Ascending aorta (tissue), 2 donors: Measurements from ENCODE around the gene PCDHA10. TPM values are rescaled to one million over a fixed set of nuclear protein-coding genes. Genes with fewer than 3 reads are reported as not detected.

Source experiments
- DNase-seq, 2 donors: peaks; one replicate each; pipeline ENCODE4 v3.0.0-alpha.2; 2019; ENCODE audit warnings: low spot score in 2 of 2
- H3K27ac ChIP-seq, 2 donors: fragments of 200-600 bp; sonication (generic); one replicate each; pipeline ENCODE4 v1.5.1; 2016 to 2017; ENCODE audit warnings: mild to moderate bottlenecking in 1 of 2
- H3K27me3 ChIP-seq: fragments of 200-600 bp; sonication (generic); one replicate; pipeline ENCODE4 v1.5.1; 2017
- H3K36me3 ChIP-seq, 2 donors: fragments of 200-600 bp; sonication (generic); one replicate each; pipeline ENCODE4 v1.5.1; 2016
- H3K4me1 ChIP-seq, 2 donors: fragments of 200-600 bp; sonication (generic); one replicate each; pipeline ENCODE4 v1.5.1; 2016 to 2017; ENCODE audit warnings: mild to moderate bottlenecking in 1 of 2
- H3K4me3 ChIP-seq, 2 donors: fragments of 200-600 bp; sonication (generic); one replicate each; pipeline ENCODE4 v1.5.1; 2016 to 2017; ENCODE audit warnings: mild to moderate bottlenecking in 1 of 2
- H3K9me3 ChIP-seq, 2 donors: fragments of 200-600 bp; sonication (generic); one replicate each; pipeline ENCODE4 v1.5.1; 2016
- intact Hi-C: fragments of 100-400 bp; cut with DNase I; formaldehyde crosslinking; loops from one replicate; pipeline ENCODE4 v1.15.1; 2023
- total RNA-seq: library from RNA; depleted of rRNA; stranded (reverse); fragments of >200 nt; gene quantifications from one replicate; pipeline ENCODE4 v1.1.0, GENCODE V29; 2016
- TF ChIP-seq, protein P1 (sequence below), 3 experiments: fragments of 200-600 bp in 2 of 3; fragments of 450-650 bp in 1 of 3; sonication (generic) in 2 of 3; IDR thresholded peaks; one replicate each; pipeline ENCODE4 v1.5.1; 2016 to 2019; ENCODE audit warnings: antibody characterized with exemption in 3 of 3, mild to moderate bottlenecking in 1 of 3, moderate library complexity in 1 of 3

PCDHA10 gene
- total RNA-seq, 1 donor from 2014 or later = 2.0 TPM

DNA sequence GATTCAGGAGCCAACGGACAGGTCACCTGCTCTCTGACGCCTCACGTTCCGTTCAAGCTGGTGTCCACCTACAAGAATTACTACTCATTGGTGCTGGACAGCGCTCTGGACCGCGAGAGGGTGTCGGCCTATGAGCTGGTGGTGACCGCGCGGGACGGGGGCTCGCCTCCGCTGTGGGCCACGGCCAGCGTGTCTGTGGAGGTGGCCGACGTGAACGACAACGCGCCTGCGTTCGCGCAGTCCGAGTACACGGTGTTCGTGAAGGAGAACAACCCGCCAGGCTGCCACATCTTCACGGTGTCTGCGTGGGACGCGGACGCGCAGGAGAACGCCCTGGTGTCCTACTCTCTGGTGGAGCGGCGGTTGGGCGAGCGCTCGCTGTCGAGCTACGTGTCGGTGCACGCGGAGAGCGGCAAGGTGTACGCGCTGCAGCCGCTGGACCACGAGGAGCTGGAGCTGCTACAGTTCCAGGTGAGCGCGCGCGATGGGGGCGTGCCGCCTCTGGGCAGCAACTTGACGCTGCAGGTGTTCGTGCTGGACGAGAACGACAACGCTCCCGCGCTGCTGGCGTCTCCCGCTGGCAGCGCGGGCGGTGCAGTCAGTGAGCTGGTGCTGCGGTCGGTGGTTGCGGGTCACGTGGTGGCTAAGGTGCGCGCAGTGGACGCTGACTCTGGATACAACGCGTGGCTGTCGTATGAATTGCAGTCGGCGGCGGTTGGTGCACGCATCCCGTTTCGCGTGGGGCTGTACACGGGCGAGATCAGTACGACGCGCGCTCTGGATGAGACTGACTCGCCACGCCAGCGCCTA, 1.7 kb downstream of the PCDHA10 start:
- Histone ChIP-seq H3K4me1 (no peaks in the 10 kb centered on the region), H3K9me3 (peaks cover 33 to 52% of the 10 kb centered on the region in 2 donors), H3K27me3 (no peaks in the 10 kb centered on the region), H3K4me3 (no peak overlapping the region), H3K27ac (no peak overlapping the region), H3K36me3 (no peaks in the 10 kb centered on the region)
- DNase-seq = no peak
- TF ChIP-seq, protein P1, sequence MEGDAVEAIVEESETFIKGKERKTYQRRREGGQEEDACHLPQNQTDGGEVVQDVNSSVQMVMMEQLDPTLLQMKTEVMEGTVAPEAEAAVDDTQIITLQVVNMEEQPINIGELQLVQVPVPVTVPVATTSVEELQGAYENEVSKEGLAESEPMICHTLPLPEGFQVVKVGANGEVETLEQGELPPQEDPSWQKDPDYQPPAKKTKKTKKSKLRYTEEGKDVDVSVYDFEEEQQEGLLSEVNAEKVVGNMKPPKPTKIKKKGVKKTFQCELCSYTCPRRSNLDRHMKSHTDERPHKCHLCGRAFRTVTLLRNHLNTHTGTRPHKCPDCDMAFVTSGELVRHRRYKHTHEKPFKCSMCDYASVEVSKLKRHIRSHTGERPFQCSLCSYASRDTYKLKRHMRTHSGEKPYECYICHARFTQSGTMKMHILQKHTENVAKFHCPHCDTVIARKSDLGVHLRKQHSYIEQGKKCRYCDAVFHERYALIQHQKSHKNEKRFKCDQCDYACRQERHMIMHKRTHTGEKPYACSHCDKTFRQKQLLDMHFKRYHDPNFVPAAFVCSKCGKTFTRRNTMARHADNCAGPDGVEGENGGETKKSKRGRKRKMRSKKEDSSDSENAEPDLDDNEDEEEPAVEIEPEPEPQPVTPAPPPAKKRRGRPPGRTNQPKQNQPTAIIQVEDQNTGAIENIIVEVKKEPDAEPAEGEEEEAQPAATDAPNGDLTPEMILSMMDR (IDR thresholded peaks at IDR 0.05) = no peak
- intact Hi-C loops = no loop called here

DNA sequence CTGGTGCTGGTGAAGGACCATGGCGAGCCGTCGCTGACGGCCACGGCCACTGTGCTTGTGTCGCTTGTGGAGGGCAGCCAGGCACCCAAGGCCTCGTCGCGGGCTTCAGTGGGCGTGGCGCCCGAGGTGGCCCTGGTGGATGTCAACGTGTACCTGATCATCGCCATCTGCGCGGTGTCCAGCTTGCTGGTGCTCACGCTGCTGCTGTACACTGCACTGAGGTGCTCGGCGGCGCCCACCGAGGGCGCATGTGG, 2.2 kb downstream of the PCDHA10 start:
- Histone ChIP-seq H3K27me3 (no peaks in the 10 kb centered on the region), H3K4me3 (no peak overlapping the region), H3K4me1 (no peaks in the 10 kb centered on the region), H3K9me3 (peaks cover 38 to 58% of the 10 kb centered on the region in 2 donors), H3K27ac (no peak overlapping the region), H3K36me3 (no peaks in the 10 kb centered on the region)
- no peak for DNase-seq
- TF ChIP-seq, protein P1 (IDR thresholded peaks at IDR 0.05) = no peak
- intact Hi-C loops = no loop called here

- no peak for DNase-seq
- H3K4me1 ChIP-seq = no peaks in the 10 kb centered on the region
- H3K36me3 ChIP-seq = no peaks in the 10 kb centered on the region
- no peak overlapping the region for H3K4me3 ChIP-seq
- TF ChIP-seq, protein P1 (IDR thresholded peaks at IDR 0.05) = no peak
- intact Hi-C loops = no loop called here
- peaks cover 28 to 55% of the 10 kb centered on the region in 2 donors for H3K9me3 ChIP-seq
- H3K27ac ChIP-seq = no peak overlapping the region
- H3K27me3 ChIP-seq = no peaks in the 10 kb centered on the region
Observed at GRCh38 chr5:140862441-140863295, 7.0 kb downstream of the PCDHA10 start.

GRCh38 chr5:140868721-140869554, 13.2 kb downstream of the PCDHA10 start, which contains the start of gene PCDHA11:
TSS of gene PCDHA11 (plus strand) at chr5:140868957. CDS start at chr5:140869104, 147 bp downstream.
- no peaks in the 10 kb centered on the region for H3K36me3 ChIP-seq
- no peaks in the 10 kb centered on the region for H3K27me3 ChIP-seq
- H3K4me3 ChIP-seq = no peak within 1 kb of the TSS
- H3K9me3 ChIP-seq = peaks cover 8 to 42% of the 10 kb centered on the region in 2 donors
- no peak for DNase-seq
- TF ChIP-seq, protein P1 (IDR thresholded peaks at IDR 0.05) = no peak
- H3K27ac ChIP-seq = no peak within 1 kb of the TSS
- no peaks in the 10 kb centered on the region for H3K4me1 ChIP-seq
- intact Hi-C loops = no loop called here

DNA sequence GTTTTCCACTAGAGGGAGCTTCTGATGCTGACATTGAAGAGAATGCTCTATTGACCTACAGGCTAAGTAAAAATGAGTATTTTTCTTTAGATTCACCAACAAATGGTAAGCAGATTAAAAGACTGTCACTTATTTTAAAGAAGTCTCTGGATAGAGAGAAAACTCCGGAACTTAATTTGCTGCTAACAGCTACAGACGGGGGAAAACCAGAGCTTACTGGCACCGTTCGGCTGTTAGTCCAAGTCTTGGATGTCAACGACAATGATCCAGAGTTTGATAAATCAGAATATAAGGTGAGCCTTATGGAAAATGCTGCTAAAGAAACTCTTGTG, 13.8 kb downstream of the PCDHA10 start:
- Histone ChIP-seq H3K27me3 (no peaks in the 10 kb centered on the region), H3K4me1 (no peaks in the 10 kb centered on the region), H3K9me3 (peaks cover 8 to 41% of the 10 kb centered on the region in 2 donors), H3K36me3 (no peaks in the 10 kb centered on the region), H3K27ac (no peak overlapping the region), H3K4me3 (no peak overlapping the region)
- intact Hi-C loops = no loop called here
- TF ChIP-seq, protein P1 (IDR thresholded peaks at IDR 0.05) = no peak
- DNase-seq = no peak
